Fibroblast of mammary gland (primary cell): ENCODE measurements around the gene LETM1.

Experiments used
- DNase-seq: peaks from one replicate; pipeline ENCODE4 v3.0.0-alpha.2; 2010; ENCODE audit warnings: low read depth
- H3K4me3 ChIP-seq: 2 replicates; pipeline ENCODE4 v1.5.1; 2011; ENCODE audit warnings: low read depth, mild to moderate bottlenecking, low read length, moderate library complexity; ENCODE audit not compliant: control insufficient read depth
- CTCF ChIP-seq: conservative IDR thresholded peaks from 2 replicates; pipeline ENCODE4 v1.5.1; 2011; ENCODE audit warnings: low read depth, low read length, inconsistent platforms; ENCODE audit not compliant: control insufficient read depth, insufficient read depth

The LETM1 gene

GRCh38 chr4:1796486-1797204, 59.3 kb downstream of the LETM1 start:
- DNase-seq = no peak
- TF ChIP-seq CTCF = no peak
- no peak overlapping the region for H3K4me3 ChIP-seq

GRCh38 chr4:1795299-1796195, 60.4 kb downstream of the LETM1 start:
- no peak for TF ChIP-seq CTCF
- H3K4me3 ChIP-seq = no peak overlapping the region
- no peak for DNase-seq

GRCh38 chr4:1794809-1795298, 61.1 kb downstream of the LETM1 start:
- no peak overlapping the region for H3K4me3 ChIP-seq
- no peak for DNase-seq
- TF ChIP-seq CTCF = no peak

- TF ChIP-seq CTCF = no peak
- no peak overlapping the region for H3K4me3 ChIP-seq
- no peak for DNase-seq
Observed at GRCh38 chr4:1793940-1794808, 61.8 kb downstream of the LETM1 start.

- DNase-seq = no peak
- no peak for TF ChIP-seq CTCF
- H3K4me3 ChIP-seq = no peak overlapping the region
Observed at GRCh38 chr4:1793496-1793840, 62.5 kb downstream of the LETM1 start.

GRCh38 chr4:1792832-1793495, 63.0 kb downstream of the LETM1 start, which contains the start of gene FGFR3:
TSS of gene FGFR3 (plus strand) at chr4:1793293. CDS start at chr4:1793935, 642 bp downstream.
- no peak within 1 kb of the TSS for H3K4me3 ChIP-seq
- TF ChIP-seq CTCF = no peak
- no peak for DNase-seq
